ENCODE measurements around the gene IGFL1.
"Not testable (repeated sequence)": the region's sequence is repeated elsewhere in the genome, so short reads cannot be mapped to it uniquely, and the experiment has no call there.

Gene IGFL1

GRCh38 chr19:46226438-46226973, 3.0 kb upstream of the IGFL1 start:
- no peak for DNase-seq

GRCh38 chr19:46232029-46232428, 2.5 kb downstream of the IGFL1 start:
- DNase-seq, result no peak

GRCh38 chr19:46232468-46232867, 2.9 kb downstream of the IGFL1 start:
- DNase-seq, result no peak

DNA sequence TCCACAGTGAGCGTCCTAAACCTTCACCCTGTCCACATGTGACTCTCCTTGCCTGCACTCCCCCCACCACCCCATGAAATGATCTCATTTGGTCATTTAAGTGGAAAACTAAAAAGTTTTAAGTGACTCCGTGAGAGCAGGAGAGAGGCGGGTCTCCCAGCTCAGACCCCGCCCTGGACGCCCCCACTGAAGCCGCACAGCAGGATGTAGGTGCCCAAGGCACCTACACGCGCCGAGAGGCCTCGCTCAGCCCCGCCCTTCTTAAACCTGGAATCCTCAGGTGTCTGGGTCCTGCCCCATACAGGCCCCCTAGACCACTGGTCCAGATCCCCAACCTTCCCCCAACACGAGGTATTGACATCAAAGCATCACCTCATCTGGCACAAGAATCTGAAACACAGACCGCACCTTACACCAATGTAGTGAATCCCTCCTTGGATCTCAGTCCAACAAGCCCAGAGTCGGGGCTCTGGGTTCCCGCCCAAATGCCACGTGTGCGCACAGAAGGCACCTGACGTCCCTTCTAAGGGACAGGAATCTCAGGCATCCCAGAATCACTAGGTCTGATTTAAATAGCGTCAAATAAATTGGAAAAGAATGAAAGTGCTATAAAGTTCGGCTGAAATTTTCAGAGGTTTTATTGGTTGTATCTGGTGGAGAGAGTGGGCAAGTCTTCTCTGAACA, 3.5 kb downstream of the IGFL1 start:
- DNase-seq, result no peak

DNA sequence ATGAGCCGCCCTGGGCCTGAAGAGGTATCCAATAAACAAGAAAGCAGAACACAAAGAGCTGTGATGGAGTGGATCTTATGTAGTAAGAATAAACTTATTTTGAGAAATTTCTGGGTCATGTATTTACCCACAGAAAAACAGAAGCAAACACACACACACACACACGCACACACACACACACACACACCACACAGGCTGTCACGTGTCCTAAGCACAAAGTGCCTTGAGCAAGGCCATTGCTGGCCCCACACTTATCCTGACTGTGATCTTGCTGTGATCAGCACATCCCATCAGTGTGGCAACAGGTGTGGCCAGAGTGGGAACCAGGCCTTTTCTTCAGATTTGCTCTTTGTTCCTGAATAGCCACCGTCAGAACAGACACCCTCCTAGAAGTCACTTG, 4.3 kb downstream of the IGFL1 start:
- not testable (repeated sequence) for DNase-seq

DNA sequence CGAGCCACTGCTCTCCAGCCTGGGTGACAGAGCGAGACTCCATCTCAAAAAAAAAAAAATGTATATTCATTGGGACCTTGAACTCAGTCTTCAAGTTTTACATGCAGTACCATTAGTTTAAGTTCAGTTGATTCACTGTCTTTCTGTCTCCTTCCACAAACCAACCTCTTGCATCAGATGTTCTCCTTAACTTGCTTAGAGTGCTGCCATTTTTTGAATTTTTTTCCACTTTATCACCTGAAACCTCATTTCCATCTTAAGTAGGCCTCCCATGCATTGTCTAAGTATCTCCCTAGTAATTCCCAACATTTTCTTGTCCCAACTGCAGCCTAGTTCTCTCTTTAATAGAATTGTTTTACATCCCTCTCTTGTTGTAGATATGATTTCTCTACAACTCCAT, 8.6 kb downstream of the IGFL1 start:
- not testable (repeated sequence) for DNase-seq

- no peak for DNase-seq
These were observed 9.9 kb downstream of the IGFL1 start for GRCh38 chr19:46239193-46240024.

DNA sequence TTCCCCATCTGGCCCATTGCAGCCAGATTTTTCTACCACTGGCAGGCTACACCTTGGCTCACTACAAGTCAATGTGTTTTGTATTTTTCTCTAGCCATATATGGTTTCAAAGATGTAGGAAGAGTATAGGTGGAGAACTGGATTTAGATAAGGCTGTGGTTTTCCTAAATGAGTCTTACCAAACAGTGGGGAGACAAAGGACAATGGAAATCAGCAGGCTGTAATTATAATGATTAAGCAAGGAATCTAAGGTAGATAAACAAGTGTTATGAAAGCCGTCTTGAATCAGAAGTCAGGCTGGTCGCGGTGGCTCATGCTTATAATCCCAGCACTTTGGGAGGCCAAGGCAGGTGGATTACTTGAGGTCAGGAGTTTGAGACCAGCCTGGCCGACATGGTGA, 11.2 kb downstream of the IGFL1 start:
- no peak for DNase-seq

- no peak for DNase-seq
These were observed 12.1 kb downstream of the IGFL1 start for GRCh38 chr19:46241626-46242025.

DNA sequence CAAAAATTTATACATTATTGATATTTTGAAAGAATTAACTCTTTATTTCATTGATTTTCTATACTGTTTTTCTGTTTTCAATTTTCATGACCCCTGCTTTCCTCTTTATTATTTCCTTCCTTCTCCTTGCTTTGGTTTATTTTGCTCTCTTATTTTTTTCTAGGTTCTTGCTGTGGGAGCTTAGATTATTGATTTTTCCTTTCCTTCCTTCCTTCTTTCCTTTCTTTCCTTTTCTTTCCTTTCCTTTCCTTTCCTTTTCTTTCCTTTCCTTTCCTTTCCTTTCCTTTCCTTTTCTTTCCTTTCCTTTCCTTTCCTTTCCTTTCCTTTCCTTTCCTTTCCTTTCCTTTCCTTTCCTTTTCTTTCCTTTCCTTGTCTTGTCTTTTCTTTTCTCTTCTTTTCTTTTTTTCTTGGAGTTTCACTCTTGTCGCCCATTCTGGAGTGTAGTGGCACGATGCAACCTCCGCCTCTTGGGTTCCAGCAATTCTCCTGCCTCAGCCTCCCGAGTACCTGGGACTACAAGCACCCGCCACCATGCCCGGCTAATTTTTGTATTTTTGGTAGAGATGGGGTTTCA, 13.6 kb downstream of the IGFL1 start:
- not testable (repeated sequence) for DNase-seq

- no peak for DNase-seq
These were observed 20.7 kb downstream of the IGFL1 start for GRCh38 chr19:46250076-46250735.

DNA sequence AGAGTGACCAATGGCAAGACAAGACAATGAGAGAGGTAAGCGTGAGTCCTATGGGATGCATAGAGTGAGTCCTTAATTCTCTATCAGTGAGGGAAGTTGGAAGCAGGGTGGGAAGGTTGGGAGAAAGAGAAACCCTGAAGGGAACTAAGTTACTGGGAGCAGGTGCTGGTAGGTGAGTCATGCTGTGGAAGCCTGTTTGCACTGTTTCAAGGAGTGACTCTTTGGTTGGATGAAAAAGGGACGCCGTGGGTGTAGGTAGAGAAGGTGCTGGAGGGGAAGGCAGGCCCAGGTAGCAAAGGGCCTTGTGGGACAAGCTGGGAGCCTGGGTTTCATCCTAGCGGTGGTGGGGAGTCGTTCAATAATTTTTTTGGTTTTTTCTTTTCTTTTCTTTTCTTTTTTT, 21.9 kb downstream of the IGFL1 start:
- DNase-seq, result no peak

GRCh38 chr19:46254776-46255175, 25.2 kb downstream of the IGFL1 start:
- no peak for DNase-seq

GRCh38 chr19:46256855-46257254, 27.3 kb downstream of the IGFL1 start:
- DNase-seq, result no peak

DNA sequence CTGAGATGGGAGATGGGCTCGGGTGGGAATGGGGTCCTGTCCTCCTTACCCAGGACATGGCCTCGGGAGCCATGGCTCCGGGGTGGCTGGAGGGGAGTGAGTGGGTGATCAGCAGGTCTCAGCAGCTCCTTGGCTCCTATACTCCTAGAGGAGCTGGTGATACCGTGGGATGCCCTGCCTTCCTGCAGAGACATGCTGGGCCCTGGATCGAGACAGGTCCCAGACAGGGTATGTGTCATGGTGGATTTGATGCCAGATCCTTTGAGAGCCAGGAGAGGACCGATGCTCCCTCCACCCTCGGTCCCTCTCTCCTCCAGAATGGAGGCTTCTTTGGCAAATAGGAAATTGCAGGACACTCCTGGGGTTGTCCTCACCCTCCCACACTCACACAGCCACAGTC, 32.0 kb downstream of the IGFL1 start:
- DNase-seq, result not testable (repeated sequence)

DNA sequence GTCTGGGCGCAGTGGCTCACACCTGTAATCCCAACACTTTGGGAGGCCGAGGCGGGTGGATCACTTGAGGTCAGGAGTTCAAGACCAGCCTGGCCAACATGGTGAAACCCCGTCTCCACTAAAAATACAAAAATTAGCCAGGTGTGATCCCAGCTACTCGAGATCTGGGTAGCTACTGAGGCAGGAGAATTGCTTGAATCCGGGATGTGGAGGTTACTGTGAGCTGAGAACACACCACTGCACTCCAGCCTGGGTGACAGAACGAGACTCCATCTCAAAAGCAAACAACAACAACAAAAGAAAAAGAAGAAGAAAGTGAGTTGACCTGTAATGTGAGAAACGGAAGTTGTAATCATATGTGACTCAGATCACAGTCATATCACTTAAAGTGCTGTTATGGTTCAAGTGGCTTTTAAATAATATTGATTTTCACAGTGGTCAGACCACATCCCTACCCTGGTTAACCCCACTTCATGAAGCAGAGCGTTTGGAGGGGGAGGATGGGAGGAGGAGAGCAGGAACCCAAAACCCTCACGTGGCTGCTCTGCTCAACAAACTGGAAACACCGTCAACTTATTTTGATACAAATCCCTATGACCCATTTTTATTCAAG, 33.2 kb downstream of the IGFL1 start:
- peak in 3 of 5 experiments; percentile 8 to 93 (median 80) for DNase-seq

- not testable (repeated sequence) for DNase-seq
These were observed 35.3 kb downstream of the IGFL1 start for GRCh38 chr19:46264801-46265200.

GRCh38 chr19:46265217-46265828, 35.8 kb downstream of the IGFL1 start:
- DNase-seq, result peak in 4 of 5 experiments; percentile 45 to 77 (median 54)

- peak in 2 of 5 experiments; percentile 7 to 33 for DNase-seq
These were observed 39.6 kb downstream of the IGFL1 start for GRCh38 chr19:46269101-46269500.

GRCh38 chr19:46270521-46271256, 41.1 kb downstream of the IGFL1 start:
- no peak for DNase-seq
